GM12865 (cell line): ENCODE results near the gene CHID1.

Experiments used
- DNase-seq: peaks from one replicate; pipeline ENCODE4 v3.0.0; 2010; ENCODE audit warnings: low read depth
- H3K4me3 ChIP-seq: 2 replicates; pipeline ENCODE4 v1.5.1; 2011; ENCODE audit warnings: mild to moderate bottlenecking, low read depth, low read length, control low read depth
- CTCF ChIP-seq: IDR thresholded peaks from 2 replicates; pipeline ENCODE4 v1.5.1; 2011; ENCODE audit warnings: low read length, control low read depth, low read depth, inconsistent platforms; ENCODE audit not compliant: insufficient read depth; ENCODE audit errors: missing control alignments

Gene CHID1

GRCh38 chr11:829176-829846, 81.3 kb downstream of the CHID1 start:
- peak overlapping the region; percentile 16; the same call in 1 of the 2 replicates for H3K4me3 ChIP-seq
- DNase-seq, result no peak
- no peak for TF ChIP-seq CTCF

- H3K4me3 ChIP-seq, result no peak overlapping the region
- TF ChIP-seq CTCF, result no peak
- DNase-seq, result no peak
These were observed 82.0 kb downstream of the CHID1 start for GRCh38 chr11:828506-829175.

GRCh38 chr11:827897-828192, 82.8 kb downstream of the CHID1 start, which contains the start of gene CRACR2B:
Gene CRACR2B (plus strand): TSS chr11:827919. CDS start chr11:828608, 689 bp downstream.
- peak; percentile 62 for DNase-seq
- peak within 1 kb of the TSS; percentile 75 for H3K4me3 ChIP-seq
- TF ChIP-seq CTCF, result no peak

GRCh38 chr11:827146-827896, 83.3 kb downstream of the CHID1 start:
- TF ChIP-seq CTCF, result no peak
- H3K4me3 ChIP-seq, result peak overlapping the region; percentile 75
- DNase-seq, result peak; percentile 86

GRCh38 chr11:826836-827145, 83.8 kb downstream of the CHID1 start:
- peak; percentile 46 for DNase-seq
- peak overlapping the region; percentile 75 for H3K4me3 ChIP-seq
- TF ChIP-seq CTCF, result no peak

- TF ChIP-seq CTCF, result no peak
- no peak for DNase-seq
- H3K4me3 ChIP-seq, result peak overlapping the region; percentile 75; the same call in 1 of the 2 replicates
These were observed 84.4 kb downstream of the CHID1 start for GRCh38 chr11:826227-826621.
